GM13977 (cell line): ENCODE results near the gene CRYBA4.
A peak's percentile ranks its signal among the peaks of the same experiment; 100 is the strongest.

Source experiments
- DNase-seq: peaks from one replicate; pipeline ENCODE4 v3.0.0; 2012; ENCODE audit warnings: low spot score
- in situ Hi-C: fragments of 300-500 bp; cut with MboI; formaldehyde crosslinking; loops from one replicate; pipeline ENCODE4 v1.12.0; 2022; ENCODE audit warnings: low sequenced_read_pairs, low pct_unique_long_range_greater_than_20kb, mixed read lengths, inconsistent platforms; ENCODE audit not compliant: unreplicated experiment
- TF ChIP-seq, protein P1 (sequence below): IDR thresholded peaks from 2 replicates; pipeline ENCODE4 v1.5.1; 2012; ENCODE audit warnings: mild to moderate bottlenecking, control low read depth; ENCODE audit not compliant: insufficient read depth; ENCODE audit errors: extremely low read depth, missing control alignments

The CRYBA4 gene

DNA sequence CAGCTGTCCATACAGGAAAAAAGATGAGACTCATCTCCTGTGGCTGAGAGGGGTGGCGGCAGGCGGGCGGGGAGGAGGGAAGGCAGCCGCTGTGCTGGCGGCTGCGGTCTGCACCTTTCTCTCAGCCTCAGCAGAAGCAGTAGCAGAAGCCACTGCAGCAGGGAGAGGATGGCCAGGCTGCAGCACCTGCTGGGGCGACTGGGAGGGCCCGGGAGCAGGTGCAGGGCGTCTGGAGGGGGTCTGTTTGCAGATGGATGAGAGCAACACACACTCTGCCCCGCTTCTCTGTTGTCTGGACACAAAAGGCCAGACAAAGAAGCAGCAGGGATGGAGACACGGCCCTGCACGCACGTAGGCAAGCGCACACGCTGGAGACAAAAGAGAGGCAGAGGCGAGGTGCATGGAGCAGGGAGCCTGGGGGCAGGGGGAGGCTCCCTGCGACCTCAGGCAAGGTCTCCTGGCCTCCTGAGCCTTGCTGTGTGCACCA, 26.3 kb downstream of the CRYBA4 start:
- no peak for DNase-seq
- in situ Hi-C loops: no loop called here
- TF ChIP-seq, protein P1, sequence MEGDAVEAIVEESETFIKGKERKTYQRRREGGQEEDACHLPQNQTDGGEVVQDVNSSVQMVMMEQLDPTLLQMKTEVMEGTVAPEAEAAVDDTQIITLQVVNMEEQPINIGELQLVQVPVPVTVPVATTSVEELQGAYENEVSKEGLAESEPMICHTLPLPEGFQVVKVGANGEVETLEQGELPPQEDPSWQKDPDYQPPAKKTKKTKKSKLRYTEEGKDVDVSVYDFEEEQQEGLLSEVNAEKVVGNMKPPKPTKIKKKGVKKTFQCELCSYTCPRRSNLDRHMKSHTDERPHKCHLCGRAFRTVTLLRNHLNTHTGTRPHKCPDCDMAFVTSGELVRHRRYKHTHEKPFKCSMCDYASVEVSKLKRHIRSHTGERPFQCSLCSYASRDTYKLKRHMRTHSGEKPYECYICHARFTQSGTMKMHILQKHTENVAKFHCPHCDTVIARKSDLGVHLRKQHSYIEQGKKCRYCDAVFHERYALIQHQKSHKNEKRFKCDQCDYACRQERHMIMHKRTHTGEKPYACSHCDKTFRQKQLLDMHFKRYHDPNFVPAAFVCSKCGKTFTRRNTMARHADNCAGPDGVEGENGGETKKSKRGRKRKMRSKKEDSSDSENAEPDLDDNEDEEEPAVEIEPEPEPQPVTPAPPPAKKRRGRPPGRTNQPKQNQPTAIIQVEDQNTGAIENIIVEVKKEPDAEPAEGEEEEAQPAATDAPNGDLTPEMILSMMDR: no peak

DNA sequence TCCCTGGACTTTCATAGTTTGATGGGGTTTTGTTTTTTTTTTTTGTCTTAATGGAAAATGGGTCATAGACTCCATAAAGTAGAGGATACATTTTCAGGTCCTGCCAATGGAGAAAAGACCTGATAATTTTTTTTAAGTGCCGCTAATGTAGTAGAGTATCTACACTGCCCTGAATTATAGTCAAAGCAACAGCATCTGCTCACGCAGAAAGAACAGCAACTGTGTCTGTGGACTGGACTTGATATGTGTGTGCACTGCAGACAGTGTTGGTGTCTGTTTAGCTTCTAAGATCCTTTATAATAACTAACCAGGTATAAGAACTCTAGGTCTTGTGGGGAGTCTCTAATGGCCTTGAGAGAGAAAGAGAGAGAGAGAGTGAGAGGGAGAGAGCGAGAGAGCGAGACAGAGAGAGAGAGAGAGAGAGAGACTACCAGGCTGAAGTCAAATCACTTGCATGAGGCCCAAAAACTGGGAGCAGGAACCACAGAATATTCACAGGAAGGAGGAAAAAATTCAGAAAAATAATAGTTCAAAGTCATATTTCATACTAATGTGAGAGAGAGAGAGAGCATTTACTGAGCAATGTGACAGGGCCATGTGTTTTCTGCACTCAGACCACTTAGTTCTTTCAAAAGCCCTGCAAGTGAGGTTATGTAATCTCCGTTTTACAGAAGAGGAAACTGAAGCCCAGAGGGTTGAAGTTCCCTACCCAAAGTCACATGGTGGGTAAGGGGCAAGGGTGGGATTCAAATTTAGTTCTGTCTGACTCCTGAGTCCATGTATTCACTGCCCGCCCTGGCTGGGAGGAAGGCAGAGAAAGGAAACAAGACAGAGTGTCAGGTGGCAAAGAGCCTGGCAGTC, 27.0 kb downstream of the CRYBA4 start:
- no peak for DNase-seq
- in situ Hi-C loops: no loop called here
- TF ChIP-seq, protein P1: no peak

DNA sequence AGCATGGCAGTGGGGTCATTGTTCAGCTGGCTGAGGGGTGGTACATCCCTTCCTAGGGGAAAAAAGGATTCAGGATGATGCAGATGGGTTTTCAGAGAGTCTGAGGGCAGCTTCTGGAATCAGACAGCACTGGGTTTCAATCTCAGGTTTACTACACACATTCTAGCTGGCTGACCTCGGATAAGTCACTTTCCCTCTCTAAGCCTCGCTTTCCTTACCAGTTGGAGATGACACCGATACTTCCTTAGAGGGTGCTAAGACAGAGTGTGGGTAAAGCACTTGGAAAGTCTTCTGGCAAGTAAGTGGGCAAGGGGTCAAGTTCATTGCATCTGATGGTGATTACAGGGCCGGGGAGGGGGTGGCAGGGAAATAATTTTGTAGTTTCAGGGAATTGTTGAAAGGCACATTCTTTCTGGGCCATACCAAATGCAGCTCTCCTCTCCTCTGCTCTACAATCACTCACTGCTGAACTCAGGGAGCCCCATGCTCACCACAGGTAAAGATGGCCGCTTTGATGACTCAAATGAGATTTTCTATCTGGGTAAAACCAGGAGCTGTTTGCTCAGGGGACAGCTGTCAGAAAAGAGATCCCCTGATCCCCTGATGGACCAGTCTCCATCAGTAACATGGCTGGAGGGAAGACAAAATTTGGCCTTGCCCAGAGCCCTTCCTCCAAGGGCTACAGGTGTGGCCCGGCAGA, 29.1 kb downstream of the CRYBA4 start:
- TF ChIP-seq, protein P1: no peak
- DNase-seq: peak; percentile 43
- in situ Hi-C loops: no loop called here

DNA sequence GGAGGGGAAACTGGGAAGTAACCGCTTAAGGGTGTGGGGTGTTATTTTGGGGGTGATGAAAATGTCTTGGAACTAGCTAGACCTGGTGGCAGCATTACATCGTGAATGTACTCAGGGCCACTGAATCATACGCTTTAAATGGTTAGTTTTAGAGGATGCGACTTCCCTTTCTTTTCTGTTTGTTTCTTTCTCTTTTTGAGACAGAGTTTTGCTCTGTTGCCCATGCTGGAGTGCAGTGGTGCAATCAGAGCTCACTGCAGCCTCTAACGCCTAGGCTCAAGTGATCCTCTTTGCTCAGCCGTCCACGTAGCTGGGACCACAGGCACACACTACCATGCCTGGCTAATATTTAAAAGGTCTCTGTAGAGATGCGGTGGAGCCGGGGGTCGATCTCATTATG, 30.1 kb downstream of the CRYBA4 start:
- no peak for DNase-seq
- TF ChIP-seq, protein P1: no peak
- in situ Hi-C loops: no loop called here

DNA sequence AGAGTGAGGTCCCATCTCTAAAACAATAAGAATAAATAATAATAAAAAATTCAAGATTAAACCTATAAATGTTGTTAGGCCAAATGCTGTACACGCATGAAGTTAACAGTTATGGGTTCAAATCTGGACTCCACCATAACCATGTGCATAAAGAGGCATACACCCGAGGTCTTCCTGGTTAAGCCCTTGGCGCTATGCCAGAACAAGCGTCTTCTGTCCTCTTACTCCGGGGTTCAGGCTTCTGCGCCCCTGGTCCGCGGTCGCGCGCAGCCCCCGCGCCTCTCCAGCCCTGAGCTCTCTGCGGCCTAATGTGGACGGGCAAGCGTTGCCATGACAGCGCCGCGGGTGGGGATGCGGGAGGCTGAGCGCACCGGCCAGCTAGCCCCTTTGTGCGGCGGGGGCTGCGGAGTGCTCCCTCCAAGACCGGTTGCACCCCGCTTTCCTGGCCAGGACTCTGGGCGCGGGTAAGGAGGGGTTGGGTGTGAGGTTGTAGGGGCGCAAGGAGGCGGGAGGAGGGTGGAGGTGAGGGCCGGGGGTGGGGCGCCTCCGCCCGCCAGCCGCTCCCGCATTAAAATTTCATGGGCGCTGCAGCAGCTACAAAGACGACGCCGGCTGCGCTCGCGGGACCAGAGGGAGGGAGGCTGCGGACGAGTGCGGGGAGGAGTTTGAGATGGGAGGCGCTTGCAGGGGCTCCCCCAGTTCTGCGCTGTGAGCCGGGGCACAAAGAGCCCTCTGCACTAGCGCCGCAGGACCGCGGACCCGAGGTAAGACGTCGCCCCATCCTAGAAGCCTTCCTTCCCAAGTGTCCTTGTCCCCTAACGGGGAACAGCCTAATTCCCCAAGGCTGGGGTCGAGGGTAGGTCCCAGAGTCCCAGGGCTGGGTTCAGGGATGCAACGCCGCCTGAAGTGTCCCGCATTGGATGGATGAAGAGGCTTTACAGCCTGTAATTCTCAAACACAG, 35.4 kb downstream of the CRYBA4 start, which contains the start of gene MIAT:
Gene MIAT, plus strand, starts transcription at position 698 of the 961 bp plus-strand sequence.
- in situ Hi-C loops: no loop called here
- TF ChIP-seq, protein P1: no peak
- DNase-seq: peak; percentile 86

DNA sequence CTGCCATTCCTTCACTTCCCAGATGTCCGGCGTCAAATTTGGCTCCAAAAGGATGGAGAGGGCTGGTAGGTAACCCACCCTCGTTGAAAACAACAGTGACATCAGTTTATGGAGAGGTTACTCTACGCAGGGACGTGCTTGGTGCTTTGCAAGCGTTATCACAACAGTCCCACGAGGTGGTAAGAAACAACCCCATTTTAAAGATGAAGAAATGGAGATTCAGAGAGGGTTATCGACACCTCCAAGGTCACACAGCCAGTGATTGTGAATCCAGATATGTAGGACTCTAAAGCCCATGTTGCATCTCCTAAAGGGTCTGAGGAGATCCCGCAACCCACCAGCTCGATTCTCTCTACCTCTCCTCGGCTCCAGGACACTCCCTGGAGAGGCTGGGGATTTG, 36.4 kb downstream of the CRYBA4 start:
- in situ Hi-C loops: no loop called here
- peak; percentile 38 for DNase-seq

More for the DNA sequence above, 36.4 kb downstream of the CRYBA4 start:
- TF ChIP-seq, protein P1: no peak
